HG03095 (cell line): ENCODE results near the gene RUNDC1.

Experiments used
- ATAC-seq: cut with Tn5 transposase; IDR thresholded peaks from one replicate; pipeline ENCODE4 v1.9.1; 2021; ENCODE audit warnings: moderate library complexity; ENCODE audit not compliant: unreplicated experiment

The RUNDC1 gene

DNA sequence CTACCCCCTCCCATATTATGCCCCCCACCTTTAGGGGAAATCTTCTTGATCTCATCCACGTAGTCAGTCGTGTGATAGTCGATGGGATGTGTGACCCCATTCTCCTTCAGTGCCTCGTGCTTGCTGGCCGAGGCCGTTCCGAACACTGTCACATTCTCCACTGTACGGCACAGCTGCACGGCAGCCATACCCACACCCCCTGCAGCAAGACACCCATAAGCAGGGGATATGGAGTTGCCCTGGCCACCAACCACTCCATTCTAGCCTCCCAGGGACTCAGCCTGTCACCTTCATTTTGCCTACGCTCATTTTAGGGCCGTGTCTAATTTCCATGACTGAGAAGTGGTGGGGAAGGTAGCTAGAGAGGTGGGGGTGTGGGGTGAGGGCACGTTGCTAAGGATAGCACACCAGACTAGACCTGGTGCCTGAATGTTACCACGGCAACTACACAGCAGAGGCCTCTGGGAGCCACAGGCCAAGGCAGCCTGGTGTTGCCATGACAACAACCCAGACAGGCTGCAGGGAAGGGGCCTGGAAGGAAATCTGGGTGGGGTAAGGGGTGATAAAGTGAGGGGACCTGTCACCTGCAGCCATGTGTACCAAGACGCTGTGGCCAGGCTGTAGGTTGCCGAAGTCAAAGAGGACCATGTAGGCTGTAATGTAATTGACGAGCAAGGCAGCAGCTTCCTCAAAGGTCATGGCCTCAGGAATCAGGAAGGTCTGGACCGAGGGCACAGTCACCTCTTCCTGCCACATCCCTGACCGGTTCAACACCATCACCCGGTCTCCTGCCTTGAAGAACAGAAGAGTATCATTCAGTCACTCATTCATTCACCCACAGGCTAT lies 37.9 kb downstream of the RUNDC1 start:
- ATAC-seq = no peak

DNA sequence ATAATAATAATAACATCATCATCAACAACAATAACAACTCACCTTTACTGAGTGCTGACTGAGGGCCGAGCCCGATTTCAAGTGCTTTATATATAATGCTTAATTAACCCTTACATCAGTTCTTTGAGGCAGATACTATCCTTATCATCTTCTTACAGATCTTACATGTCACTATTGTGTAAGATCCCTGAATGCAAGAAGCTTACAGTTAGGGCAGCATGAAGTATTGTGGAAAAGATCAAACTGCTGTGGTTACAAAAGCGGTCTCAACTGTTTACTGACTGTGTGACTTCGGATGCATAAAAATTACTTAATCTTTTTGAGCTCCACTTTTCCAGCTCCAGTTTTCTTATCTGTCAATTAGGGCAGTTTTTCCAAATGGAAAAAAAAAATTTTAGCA lies 38.6 kb downstream of the RUNDC1 start:
- no peak for ATAC-seq

DNA sequence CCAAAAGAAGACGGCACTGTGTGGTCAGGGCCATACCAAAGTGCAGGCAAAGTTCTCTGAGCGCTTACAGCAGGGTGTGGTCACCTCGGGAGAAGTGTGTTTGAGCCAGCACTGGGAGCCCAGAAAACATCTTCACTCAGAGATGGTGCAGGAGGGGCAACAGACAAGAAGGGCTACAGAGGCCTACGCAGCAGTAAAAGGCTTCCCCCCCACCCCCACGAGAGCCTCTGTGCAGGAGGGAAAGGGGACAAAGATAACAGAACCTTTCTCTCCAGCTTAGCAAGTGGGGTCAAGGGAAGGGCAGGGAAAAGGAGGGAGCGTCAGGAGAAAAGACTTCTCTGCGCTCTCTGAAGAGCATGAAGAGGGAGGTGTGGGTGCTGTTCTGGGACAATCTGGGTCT lies 39.1 kb downstream of the RUNDC1 start:
- no peak for ATAC-seq

DNA sequence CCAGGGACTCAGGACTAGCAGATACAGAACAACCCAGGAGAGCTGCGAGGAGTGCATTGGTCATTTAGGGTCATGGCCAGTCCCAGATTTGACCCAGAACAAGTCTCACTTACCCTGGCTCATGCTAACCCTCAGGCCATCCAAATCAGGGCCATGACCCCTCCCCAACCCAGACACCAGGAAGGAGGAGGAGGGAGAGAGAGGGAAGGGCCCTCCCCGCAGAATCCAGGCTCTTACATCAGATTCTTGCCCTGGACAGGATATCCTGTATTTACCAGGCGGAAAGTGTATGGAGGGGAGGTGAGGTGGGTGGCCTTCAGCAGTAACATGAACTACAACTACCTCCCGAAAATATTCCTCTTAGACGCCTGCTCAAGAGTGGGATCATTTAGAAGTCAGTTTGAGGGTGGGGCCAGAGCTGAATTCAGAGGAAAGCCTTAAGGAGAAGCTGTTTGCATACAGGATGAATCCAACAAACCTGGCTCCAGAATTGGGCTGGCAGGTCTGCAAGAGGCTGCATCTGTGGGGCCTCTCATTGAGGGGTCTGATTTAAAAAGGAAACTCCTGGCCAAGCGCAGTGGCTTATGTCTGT lies 39.8 kb downstream of the RUNDC1 start:
- ATAC-seq = no peak

DNA sequence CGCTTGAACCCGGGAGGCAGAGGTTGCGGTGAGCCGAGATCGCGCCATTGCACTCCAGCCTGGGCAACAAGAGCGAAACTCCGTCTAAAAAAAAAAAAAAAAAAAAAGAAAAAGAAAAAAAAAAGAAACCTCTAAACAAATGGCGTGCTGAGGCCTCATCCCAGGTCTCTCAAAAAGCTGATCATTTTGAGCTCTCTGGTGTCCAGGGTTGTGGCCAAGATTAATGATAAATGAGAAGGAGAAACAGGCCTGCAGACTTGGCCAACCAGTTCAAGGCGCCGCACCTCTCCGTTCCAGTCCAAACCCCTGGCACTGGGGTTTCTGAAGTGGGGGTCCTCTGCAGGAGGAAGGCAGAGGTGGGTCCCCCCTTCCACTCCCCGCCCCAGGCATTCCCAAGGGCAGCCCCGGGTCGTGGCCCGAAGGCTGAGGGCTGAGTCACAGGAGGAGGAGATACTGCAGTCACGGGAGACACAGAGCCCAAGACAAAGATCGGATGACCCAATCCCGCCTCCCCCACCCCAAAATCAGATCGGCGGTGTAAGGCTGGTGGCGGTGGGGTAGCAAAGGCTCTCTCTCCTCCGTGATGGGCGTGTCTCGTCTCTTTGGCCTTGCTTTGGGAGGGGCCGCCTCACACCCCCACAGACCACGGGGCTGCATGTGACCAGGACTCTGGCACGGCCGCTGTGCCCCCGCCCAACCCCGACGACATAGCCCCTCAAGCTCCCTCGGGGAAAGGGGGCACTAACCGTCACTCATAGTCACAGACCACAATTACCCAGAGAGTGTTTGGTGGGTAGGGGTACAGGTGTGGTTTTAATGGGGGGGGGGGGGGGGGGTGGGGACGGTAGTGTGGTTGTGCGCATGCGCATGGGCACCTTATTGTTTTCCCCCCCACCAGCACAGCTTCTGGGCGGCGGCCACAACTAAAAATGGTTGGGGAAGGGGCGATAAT lies 40.7 kb downstream of the RUNDC1 start:
- no peak for ATAC-seq

DNA sequence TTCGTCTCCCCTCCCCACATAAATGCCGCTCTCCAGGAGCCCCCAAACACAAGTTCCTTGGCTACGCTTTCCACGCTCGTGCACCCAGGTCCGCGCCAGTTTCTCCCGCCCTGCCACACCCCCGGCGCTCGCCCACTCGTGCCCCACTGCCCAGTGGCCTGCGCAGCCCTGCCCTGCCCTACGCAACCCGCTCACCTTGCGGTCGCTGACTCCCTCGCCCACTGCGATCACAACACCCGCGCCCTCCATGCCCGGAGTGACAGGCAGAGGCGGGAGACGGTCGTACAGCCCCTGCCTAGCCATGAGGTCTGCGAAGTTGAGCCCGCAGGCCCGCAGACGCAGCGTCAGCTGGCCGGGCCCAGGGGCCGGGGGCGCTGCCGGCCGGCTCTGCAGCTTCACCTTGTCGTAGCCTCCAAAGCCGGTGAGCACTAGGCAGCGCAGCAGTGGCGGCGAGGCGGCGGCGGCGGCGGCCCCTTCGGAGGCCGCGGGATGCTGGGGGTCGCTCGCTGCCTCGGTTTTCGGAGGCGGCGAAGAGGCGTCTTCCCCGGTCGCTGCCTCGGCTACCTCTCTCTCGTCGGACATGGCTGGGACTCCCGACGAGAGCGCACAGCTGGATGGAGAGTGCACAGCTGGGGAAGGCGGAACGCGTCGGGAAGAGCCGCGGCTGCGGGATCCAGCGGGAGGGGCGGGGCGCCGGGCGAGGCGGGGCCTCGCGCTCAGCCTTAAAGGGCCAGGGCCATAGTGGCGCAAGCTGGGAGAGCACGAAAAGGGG lies 41.6 kb downstream of the RUNDC1 start, which contains the start of gene VAT1:
Gene VAT1 (minus strand): TSS at position 645 of the 772 bp plus-strand sequence. CDS start 63 bp downstream, at position 582.
- no peak for ATAC-seq

DNA sequence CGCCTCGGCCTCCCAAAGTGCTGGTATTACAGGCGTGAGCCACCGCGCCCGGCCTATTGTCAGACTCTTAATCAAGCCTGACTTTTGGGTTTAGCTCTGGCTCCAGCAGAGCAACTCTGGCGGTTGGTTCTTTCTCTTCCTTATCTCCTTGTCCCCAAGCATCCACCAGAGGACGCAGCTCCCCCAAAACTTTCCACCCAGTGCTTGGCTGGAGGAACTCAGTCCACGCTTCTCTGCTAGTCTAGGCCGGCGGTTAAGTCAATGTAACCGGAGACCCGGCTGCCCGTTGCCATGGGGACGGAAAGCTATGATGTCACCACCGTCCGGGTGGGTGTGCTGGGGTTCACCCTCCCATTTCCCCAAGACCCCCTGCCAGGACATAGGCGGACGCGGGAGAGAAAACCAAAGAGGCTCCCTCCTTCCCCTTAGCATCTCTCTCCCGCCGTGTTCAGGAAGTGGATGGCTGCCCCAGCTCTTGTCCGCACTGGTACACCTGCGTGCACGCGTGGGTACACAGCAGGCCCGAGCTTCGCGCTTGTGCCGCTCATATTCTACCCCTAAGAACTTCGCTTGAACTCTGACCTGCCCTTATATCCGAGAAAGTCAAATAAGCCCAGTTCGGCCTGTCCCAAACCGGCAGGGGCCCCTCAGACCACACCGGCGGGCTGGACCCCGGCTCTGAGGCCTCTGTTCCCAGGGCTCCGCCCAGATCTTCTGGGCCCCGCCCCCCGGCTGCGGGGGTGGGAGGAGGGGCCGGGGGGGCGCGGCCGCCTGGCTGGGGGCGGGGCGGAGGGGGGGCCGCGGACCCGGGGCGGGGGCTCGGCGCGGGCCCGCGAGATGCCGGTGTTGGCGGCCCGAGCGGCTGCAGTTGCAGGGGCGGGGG lies 44.3 kb downstream of the RUNDC1 start, which contains the start of gene RND2:
Gene RND2 (plus strand): TSS at position 825 of the 883 bp plus-strand sequence. CDS start 117 bp downstream, outside the sequence.
- ATAC-seq = no peak

DNA sequence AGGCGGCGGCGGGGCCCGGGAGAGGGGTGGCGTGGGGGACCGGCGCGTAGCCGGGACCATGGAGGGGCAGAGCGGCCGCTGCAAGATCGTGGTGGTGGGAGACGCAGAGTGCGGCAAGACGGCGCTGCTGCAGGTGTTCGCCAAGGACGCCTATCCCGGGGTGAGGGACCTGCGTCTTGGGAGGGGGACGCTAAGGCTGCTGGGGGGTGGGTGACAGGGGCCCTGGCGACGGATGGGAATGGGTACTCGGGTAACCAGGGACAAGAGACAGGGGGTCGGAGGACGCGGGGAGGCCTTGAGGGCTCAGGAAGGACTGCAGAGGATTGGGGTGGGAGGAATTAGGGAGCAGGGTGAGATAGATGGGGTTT lies 44.9 kb downstream of the RUNDC1 start:
- no peak for ATAC-seq

DNA sequence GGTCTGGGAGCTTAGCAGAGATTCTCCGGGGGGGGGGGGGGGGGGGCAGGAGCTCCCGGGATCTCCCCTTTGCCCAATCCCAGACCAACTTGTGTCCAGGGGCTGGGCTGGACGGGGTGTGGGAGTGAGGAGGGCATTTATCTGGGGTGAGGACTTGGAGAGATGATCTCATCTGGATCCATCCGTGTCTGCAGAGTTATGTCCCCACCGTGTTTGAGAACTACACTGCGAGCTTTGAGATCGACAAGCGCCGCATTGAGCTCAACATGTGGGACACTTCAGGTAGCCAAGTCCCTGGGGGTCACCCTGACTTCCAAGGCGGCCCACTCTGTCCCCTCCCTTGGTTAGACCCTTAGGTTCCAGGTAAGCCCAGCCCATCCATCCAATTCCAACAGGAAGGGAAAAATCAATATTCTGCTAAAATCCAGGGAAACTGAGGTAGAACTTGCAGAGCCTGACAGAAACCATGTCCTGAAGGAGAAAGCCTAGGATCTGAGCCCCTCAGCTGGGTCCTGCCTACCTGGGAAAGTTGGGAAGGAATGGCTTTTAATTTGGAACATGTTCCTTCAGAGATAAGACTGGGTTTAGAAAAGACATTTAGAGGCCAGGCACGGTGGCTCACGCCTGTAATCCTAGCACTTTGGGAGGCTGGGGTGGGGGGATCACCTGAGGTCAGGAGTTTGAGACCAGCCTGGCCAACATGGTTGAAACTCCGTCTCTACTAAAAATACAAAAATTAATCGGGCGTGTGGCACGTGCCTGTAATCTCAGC lies 45.6 kb downstream of the RUNDC1 start:
- ATAC-seq = no peak

DNA sequence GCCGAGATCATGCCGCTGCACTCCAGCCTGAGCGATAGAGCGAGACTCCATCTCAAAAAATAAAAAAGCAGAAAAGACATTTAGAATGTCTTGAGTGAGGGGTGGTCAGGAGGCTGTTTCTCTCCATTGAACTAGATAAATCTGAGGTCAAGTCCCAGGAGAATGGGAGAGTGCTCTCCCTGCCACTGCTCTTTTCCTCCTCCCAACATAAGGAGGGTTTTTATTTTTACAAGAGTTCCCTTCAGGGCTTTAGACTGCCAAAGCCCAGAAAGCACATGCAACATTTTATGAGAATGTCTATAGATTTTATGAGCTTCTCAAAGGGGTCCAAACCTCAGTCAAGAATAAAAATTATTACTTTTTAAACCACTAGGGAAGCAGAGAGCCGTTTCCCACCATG lies 46.2 kb downstream of the RUNDC1 start:
- ATAC-seq = no peak

DNA sequence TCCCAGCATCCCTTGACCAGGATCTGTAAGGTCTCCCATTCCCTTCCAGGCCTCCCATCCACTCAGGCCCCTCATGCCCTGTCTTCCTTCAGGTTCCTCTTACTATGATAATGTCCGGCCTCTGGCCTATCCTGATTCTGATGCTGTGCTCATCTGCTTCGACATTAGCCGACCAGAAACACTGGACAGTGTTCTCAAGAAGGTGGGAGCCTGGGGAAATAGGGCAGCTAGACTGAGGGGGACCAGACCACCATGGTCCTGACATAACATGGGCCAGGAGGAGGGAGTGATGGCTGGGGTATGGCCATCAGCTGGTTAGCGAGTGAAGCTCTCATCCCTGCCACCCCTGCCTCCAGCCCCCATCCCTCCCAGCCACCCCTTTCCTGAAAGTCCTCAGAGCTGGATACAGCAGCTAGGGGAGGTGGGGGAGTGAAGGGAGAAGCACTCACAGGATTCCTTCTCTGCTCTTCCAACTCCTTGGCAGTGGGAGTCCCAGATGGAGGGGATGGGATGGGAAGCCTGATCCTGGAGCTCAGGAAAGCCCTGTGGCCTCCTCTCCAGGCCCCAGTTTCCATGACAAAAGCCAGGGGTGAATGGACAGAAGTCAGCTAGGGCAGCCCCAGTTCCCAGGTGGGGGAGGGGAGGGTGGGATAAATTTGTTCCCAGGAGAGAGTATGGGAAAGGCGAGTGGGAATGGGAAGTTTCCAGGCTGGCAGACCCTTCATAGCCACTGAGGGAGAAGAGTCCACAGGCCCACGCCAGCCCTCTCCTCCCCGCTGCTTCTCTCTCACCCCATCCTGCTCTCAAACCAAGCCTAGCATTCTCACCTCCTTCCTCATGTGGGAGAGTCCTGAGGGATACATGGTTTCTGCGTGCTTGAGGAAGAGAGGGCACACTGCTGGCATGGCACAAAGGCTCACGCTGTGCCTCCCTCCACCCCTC lies 47.0 kb downstream of the RUNDC1 start:
- no peak for ATAC-seq

DNA sequence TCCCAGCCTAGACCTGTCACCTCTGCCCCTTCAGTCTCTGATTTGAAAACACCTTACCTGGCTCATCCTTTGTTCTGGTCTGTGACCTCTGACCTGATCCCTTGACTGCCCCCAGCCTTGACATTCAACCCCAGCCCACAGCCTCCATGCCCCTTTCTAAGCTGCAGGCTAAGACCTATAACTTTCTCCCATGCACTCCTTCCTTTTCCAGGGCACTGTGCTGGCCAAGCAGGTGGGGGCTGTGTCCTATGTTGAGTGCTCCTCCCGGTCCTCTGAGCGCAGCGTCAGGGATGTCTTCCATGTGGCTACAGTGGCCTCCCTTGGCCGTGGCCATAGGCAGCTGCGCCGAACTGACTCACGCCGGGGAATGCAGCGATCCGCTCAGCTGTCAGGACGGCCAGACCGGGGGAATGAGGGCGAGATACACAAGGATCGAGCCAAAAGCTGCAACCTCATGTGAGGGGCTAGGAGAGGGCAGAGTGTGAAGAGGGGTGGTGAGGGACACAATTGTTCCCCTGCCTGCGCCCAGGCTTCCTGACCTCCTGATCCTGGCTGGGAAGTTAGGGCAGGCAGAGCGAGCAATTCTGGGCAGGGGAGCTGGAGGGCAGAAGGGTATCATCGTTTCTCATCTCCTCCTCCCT lies 48.0 kb downstream of the RUNDC1 start:
- ATAC-seq = no peak

DNA sequence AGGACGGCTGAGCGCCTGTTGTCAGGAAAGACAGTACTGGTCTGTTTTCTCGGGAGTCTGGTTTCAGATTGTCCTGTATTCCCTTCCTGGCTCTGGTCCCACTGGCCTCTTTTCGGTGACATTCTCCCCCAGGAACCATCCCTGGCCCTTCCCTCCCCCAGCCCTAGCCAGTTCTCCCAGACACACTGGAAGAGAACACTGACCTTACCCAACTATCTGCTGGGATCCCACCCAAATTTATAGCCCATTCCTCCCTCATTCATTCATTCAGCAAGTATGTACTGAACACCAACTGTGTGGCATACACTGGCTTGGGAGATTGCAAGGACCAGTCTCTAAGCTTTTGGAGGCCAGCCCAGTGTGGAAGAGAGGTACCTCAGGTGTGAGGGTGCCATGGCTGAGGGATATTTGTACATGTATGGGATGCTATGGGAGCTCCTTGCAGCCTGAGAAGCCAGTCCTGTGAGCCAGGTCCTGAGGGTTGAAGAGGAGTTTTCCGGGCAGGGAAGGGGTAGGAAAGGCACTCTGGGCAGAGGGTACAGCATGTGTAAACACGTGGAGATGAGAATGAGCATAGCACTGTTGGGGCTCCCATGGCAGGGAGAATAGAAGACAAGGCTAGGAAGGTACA lies 49.9 kb downstream of the RUNDC1 start:
- ATAC-seq = no peak

DNA sequence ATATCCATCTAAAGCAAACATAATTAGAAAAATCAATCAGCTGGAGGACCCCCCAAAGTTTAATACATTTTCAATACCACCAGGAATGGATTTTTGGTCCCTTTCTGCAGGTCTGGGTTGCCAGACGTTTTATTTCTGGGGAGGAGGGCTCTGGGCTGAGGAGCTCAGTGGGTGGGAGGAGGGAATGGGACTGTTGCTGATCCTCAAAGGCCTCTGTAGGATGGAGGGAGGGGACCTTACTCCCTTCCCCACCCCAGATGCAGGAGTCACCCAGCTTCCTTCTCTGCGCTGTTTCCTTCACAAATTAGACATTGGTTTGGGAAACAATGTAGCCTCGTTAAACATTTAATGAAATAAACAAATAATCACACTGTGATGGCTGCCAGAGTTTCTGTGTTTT lies 51.3 kb downstream of the RUNDC1 start:
- no peak for ATAC-seq

DNA sequence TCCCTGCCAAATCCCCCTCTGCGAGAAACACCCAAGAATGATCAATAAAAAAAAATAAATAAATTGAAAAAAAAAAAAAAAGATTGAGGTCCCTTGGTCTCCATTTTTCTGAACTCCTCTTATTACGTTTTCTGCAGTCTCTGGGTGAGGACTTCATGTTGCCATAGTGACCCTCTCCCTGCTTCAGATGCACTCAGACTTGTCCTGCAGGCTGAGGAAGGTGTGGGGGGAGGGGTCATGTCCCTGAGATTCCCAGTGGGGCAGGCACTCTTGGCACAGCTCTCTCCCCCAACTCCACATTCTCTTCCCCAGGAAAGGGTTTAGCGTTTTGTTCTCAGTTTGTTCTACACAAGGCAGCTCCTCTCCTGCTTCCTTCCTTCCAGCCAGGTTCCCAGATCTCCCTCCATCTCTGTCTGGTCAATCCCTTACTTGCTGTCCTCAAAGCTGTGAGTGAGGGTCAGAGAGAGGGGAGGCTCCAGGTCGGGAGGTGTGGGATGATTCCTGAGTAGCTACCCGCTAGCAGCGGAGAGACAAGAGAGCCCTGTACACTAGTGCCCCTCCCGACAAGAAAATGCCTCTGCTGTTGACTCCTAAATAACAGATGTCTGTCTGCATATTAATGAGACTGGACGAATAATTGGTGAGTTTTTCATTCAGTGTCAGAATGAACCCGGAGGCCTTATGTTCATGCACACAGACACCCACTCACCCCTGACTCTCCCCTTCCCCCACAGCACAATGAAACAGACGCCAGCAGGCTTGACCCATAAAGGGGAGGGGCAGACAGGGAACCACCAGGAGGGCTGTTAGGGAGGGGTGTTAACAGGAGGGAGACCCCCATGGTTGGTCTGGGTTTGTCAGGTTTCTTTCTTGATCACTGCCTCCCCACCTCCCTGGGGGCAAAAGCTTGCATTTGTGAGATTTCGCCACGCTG lies 53.9 kb downstream of the RUNDC1 start:
- no peak for ATAC-seq

DNA sequence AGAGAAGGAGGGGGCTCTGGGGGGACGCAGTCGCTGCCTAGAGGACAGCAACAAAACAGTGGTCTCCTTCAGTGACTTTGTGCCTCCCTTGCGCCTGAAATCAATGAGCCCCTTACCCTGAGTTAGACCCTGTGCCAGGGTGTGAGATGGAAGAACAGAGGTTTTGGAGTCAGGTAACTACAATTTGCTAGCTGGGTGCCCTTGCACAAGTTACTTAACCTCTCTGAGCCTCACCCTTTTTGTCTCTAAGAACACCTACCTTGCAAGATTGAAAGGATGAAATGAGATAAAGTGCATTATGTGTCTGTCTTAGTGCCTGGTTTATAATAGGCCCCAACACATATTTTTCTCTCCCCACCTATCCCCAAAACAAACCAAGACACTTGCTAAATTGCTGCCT lies 54.5 kb downstream of the RUNDC1 start:
- no peak for ATAC-seq
